CD4-positive, alpha-beta T cell (primary cell): ENCODE data around the gene TMEM213. TPM values are rescaled to one million over a fixed set of nuclear protein-coding genes. Genes with fewer than 3 reads are reported as not detected.

Experiments
- ATAC-seq: fragments of 200-7000 bp; cut with Tn5 transposase; one replicate; pipeline ENCODE4 v1.10.0; 2022; ENCODE audit warnings: mild to moderate bottlenecking; ENCODE audit not compliant: poor library complexity
- CTCF ChIA-PET: fragments of 350-600 bp; sonication (Branson Sonifier 250); formaldehyde crosslinking; loops from one replicate; lab custom pipeline; 2021; ENCODE audit warnings: antibody characterized with exemption, inconsistent platforms; lab: Charles Lee
- POLR2A ChIA-PET: fragments of 350-600 bp; sonication (Branson Sonifier 250); formaldehyde crosslinking; loops from one replicate; lab custom pipeline; 2021; ENCODE audit warnings: antibody characterized with exemption, inconsistent platforms; lab: Charles Lee
- DNase-seq, 14 experiments: peaks; one replicate each; pipeline ENCODE4 v3.0.0-alpha.2; 2013 to 2020; ENCODE audit warnings: mixed read lengths in 2 of 14
- H3K27ac ChIP-seq, 2 donors: one replicate each; pipeline versions ENCODE4 v1.5.1 to v1.7.0; 2013; ENCODE audit warnings: low read length in 2 of 2, low read depth in 1 of 2, mild to moderate bottlenecking in 1 of 2
- H3K27me3 ChIP-seq, 2 experiments: 1 replicate in 1 of 2; 2 replicates in 1 of 2; pipeline versions ENCODE4 v1.6.1 to v1.7.0; 2013; ENCODE audit warnings: low read length in 2 of 2, control low read depth in 1 of 2, mild to moderate bottlenecking in 1 of 2, moderate library complexity in 1 of 2; ENCODE audit not compliant: insufficient read depth in 2 of 2, control insufficient read depth in 1 of 2
- H3K36me3 ChIP-seq: one replicate; pipeline ENCODE4 v1.6.1; 2013; ENCODE audit warnings: low read length, control low read depth; ENCODE audit not compliant: insufficient read depth
- H3K4me1 ChIP-seq: one replicate; pipeline ENCODE4 v1.6.1; 2013; ENCODE audit warnings: low read length, control low read depth; ENCODE audit not compliant: insufficient read depth
- H3K4me3 ChIP-seq: one replicate; pipeline ENCODE4 v1.5.1; 2013; ENCODE audit warnings: mild to moderate bottlenecking, low read length, moderate library complexity
- H3K9me3 ChIP-seq, 2 experiments: 1 replicate in 1 of 2; 2 replicates in 1 of 2; pipeline versions ENCODE4 v1.6.1 to v1.7.0; 2013; ENCODE audit warnings: low read length in 2 of 2, mild to moderate bottlenecking in 2 of 2, control low read depth in 1 of 2, moderate library complexity in 1 of 2; ENCODE audit not compliant: control insufficient read depth in 1 of 2, insufficient read depth in 1 of 2
- H3K27ac Mint-ChIP-seq: one replicate; pipeline ENCODE4 v1.8.0; 2020; ENCODE audit warnings: mixed read lengths
- H3K27me3 Mint-ChIP-seq: one replicate; pipeline ENCODE4 v1.8.0; 2021; ENCODE audit warnings: mixed read lengths
- H3K36me3 Mint-ChIP-seq: one replicate; pipeline ENCODE4 v1.8.0; 2021; ENCODE audit warnings: low read depth, mixed read lengths
- H3K4me1 Mint-ChIP-seq: one replicate; pipeline ENCODE4 v1.8.0; 2021; ENCODE audit warnings: low read depth, mixed read lengths
- H3K4me3 Mint-ChIP-seq: one replicate; pipeline ENCODE4 v1.8.0; 2020; ENCODE audit warnings: mild to moderate bottlenecking, mixed read lengths
- H3K9me3 Mint-ChIP-seq: one replicate; pipeline ENCODE4 v1.8.0; 2020; ENCODE audit warnings: mixed read lengths
- CTCF ChIP-seq: fragments of 200-600 bp; IDR thresholded peaks from one replicate; pipeline ENCODE4 v1.8.0; 2022; ENCODE audit warnings: antibody characterized with exemption, mild to moderate bottlenecking
- intact Hi-C, 2 experiments: fragments of 100-400 bp; cut with DNase I in 1 of 2; cut with micrococcal nuclease in 1 of 2; formaldehyde crosslinking; loops; one replicate each; pipeline versions ENCODE4 v1.15.1 to v1.9.0; 2023 to 2025; cut with DNase I, micrococcal nuclease
- total RNA-seq, 174 experiments: library from RNA in 2 of 174; stranded (reverse) in 2 of 174; gene quantifications; one replicate each; pipeline ENCODE4 v1.2.3 and lab custom pipeline; 2021 to 2026

TMEM213 gene
- total RNA-seq, 2 experiments from 2014 or later, result not detected

DNA sequence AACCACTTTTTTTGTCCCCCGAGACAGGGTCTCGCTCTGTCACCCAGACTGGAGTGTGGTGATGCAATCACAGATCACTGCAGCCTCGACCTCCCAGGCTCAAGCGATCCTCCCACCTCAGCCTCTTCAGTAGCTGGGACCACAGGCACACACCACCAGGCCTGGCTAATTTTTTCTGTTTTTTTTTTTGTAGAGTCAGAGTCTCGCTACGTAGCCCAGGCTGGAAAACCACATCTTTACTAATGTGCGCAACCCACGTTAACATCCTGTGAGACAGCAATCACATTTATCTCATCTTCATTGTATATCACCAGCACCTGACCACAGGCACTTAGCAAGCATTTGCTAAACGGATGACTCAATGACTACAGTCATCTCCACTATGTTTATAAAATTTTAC, 78.0 kb downstream of the TMEM213 start:
- CTCF ChIA-PET, result interaction anchor here (1.4 to 4.8 kb wide), 2 partner anchors 11 to 199 kb away, joined by 4 to 22 read pairs; no protein-coding TSS in a partner anchor
- POLR2A ChIA-PET, result no interaction called here
- intact Hi-C loops, result loop anchor here in 1 of 2 experiments (2.0 kb wide), 1 partner anchor 123 kb away; no protein-coding TSS in a partner anchor

DNA sequence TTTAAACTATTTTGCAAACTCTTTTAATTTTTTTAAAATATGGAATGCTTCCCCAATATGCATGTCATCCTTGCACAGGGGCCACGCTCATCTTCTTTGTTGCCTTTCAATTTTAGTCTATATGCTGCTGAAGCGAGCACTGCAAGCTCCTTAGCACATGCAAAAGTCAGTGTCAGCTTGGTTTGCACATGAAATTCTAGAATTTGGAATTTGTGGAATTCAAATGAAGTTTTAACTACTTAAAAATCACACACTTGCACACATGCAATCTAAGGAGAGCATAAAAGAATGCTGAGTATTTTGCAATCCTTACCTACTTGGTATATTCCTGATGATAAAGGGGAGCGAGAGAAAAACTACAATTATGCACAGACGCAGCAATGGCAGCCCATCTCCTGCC, 78.5 kb downstream of the TMEM213 start:
- Histone ChIP-seq H3K4me1 (peaks cover 6% of the 10 kb centered on the region), H3K9me3 (no peaks in the 10 kb centered on the region), H3K4me3 (no peak overlapping the region), H3K36me3 (no peaks in the 10 kb centered on the region), H3K27ac (no peak overlapping the region), H3K27me3 (no peaks in the 10 kb centered on the region)
- DNase-seq (no peak), ATAC-seq (no peak)
- peaks cover 15% of the 10 kb centered on the region for H3K4me1 Mint-ChIP-seq
- TF ChIP-seq CTCF, result no peak
- H3K27ac Mint-ChIP-seq, result no peak overlapping the region
- no peaks in the 10 kb centered on the region for H3K36me3 Mint-ChIP-seq
- POLR2A ChIA-PET, result no interaction called here
- intact Hi-C loops, result no loop called here
- CTCF ChIA-PET, result interaction anchor here (4.8 kb wide), 1 partner anchor 10 kb away, joined by 22 read pairs; no protein-coding TSS in a partner anchor
- H3K9me3 Mint-ChIP-seq, result no peaks in the 10 kb centered on the region
- no peaks in the 10 kb centered on the region for H3K27me3 Mint-ChIP-seq
- no peak overlapping the region for H3K4me3 Mint-ChIP-seq

More for the DNA sequence above, 78.0 kb downstream of the TMEM213 start:
- H3K27me3 Mint-ChIP-seq, result no peaks in the 10 kb centered on the region
- no peaks in the 10 kb centered on the region for H3K36me3 Mint-ChIP-seq
- Histone ChIP-seq H3K4me3 (no peak overlapping the region), H3K27ac (no peak overlapping the region), H3K36me3 (no peaks in the 10 kb centered on the region), H3K27me3 (no peaks in the 10 kb centered on the region), H3K4me1 (peaks cover 6% of the 10 kb centered on the region), H3K9me3 (no peaks in the 10 kb centered on the region)
- H3K9me3 Mint-ChIP-seq, result no peaks in the 10 kb centered on the region
- ATAC-seq (peak; percentile 96), DNase-seq (peak; percentile 19 to 83 (median 46))
- peak overlapping the region; percentile 26 for H3K27ac Mint-ChIP-seq
- no peak for TF ChIP-seq CTCF
- H3K4me1 Mint-ChIP-seq, result peaks cover 15% of the 10 kb centered on the region
- no peak overlapping the region for H3K4me3 Mint-ChIP-seq

DNA sequence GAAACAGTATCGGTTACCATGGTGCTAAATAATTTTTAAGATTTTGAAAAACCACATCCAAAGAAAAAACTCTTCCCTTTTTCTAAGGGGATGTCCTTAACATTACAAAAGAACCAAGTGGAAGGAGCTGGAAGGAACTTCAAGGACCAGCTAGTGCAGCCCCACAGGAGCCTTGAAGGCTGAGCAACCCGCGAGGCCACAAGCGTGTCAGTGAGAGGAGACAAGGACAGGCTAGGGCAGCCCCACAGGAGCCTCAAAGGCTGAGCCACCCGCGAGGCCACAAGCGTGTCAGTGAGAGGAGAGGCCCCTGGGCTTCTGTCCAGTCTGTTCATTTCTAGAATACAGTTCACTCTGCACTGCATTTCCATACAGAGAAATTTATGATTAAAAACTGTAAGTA, 80.3 kb downstream of the TMEM213 start:
- DNase-seq (no peak), ATAC-seq (no peak)
- ChIA-PET POLR2A (interaction anchor here (1.2 kb wide), 1 partner anchor 8 kb away, joined by 3 read pairs; no protein-coding TSS in a partner anchor), CTCF (interaction anchor here (4.8 kb wide), 1 partner anchor 9 kb away, joined by 22 read pairs; no protein-coding TSS in a partner anchor)
- Histone ChIP-seq H3K27ac (no peak overlapping the region), H3K4me3 (no peak overlapping the region), H3K9me3 (no peaks in the 10 kb centered on the region), H3K36me3 (no peaks in the 10 kb centered on the region), H3K27me3 (no peaks in the 10 kb centered on the region), H3K4me1 (peaks cover 12% of the 10 kb centered on the region)
- no peak overlapping the region for H3K27ac Mint-ChIP-seq
- intact Hi-C loops, result no loop called here
- no peak overlapping the region for H3K4me3 Mint-ChIP-seq
- peaks cover 23% of the 10 kb centered on the region for H3K4me1 Mint-ChIP-seq
- H3K27me3 Mint-ChIP-seq, result no peaks in the 10 kb centered on the region
- no peak for TF ChIP-seq CTCF
- H3K36me3 Mint-ChIP-seq, result no peaks in the 10 kb centered on the region
- H3K9me3 Mint-ChIP-seq, result no peaks in the 10 kb centered on the region
